SIG-M5 treated with dmso at 0.1 percent for 504 hours (cell line): Measurements from ENCODE around the gene ITM2A.

Experiments used
- DNase-seq: peaks from one replicate; lab custom pipeline; 2025; ENCODE audit not compliant: unreplicated experiment; lab: John Stamatoyannopoulos, UW

The ITM2A gene

GRCh38 chrX:79366873-79367749 lies at the start of gene ITM2A:
ITM2A (minus strand) TSS chrX:79367334; CDS start chrX:79367215, 119 bp downstream.
- DNase-seq = no peak

GRCh38 chrX:79415056-79415455 lies 47.9 kb upstream of the ITM2A start:
- no peak for DNase-seq

GRCh38 chrX:79413963-79414362 lies 46.8 kb upstream of the ITM2A start:
- no peak for DNase-seq

GRCh38 chrX:79412972-79413371 lies 45.8 kb upstream of the ITM2A start:
- DNase-seq = peak; percentile 23

GRCh38 chrX:79412166-79412565 lies 45.0 kb upstream of the ITM2A start:
- no peak for DNase-seq

- no peak for DNase-seq
These were observed 42.5 kb upstream of the ITM2A start for GRCh38 chrX:79409657-79410056.

GRCh38 chrX:79408623-79409322 lies 41.6 kb upstream of the ITM2A start:
- DNase-seq = no peak

- DNase-seq = no peak
These were observed 33.5 kb upstream of the ITM2A start for GRCh38 chrX:79400623-79401022.

- no peak for DNase-seq
These were observed 8.2 kb upstream of the ITM2A start for GRCh38 chrX:79375340-79375739.

GRCh38 chrX:79371640-79372039 lies 4.5 kb upstream of the ITM2A start:
- DNase-seq = no peak

GRCh38 chrX:79371101-79371500 lies 4.0 kb upstream of the ITM2A start:
- DNase-seq = no peak

GRCh38 chrX:79369871-79370270 lies 2.7 kb upstream of the ITM2A start:
- DNase-seq = no peak

GRCh38 chrX:79368441-79368840 lies 1.3 kb upstream of the ITM2A start:
- DNase-seq = no peak

GRCh38 chrX:79367907-79368306 lies 773 bp upstream of the ITM2A start:
- DNase-seq = no peak

- no peak for DNase-seq
These were observed 620 bp downstream of the ITM2A start for GRCh38 chrX:79366556-79366872.

- no peak for DNase-seq
These were observed 1.5 kb downstream of the ITM2A start for GRCh38 chrX:79365591-79365990.

- DNase-seq = no peak
These were observed 2.8 kb downstream of the ITM2A start for GRCh38 chrX:79364306-79364705.

- no peak for DNase-seq
These were observed 5.8 kb downstream of the ITM2A start for GRCh38 chrX:79361192-79361870.

GRCh38 chrX:79336869-79337815 lies 30.0 kb downstream of the ITM2A start:
- DNase-seq = no peak

GRCh38 chrX:79330022-79330421 lies 37.1 kb downstream of the ITM2A start:
- DNase-seq = no peak
